Neural cell (in vitro differentiated cells): ENCODE measurements around the gene RBM33. TPM values are rescaled to one million over a fixed set of nuclear protein-coding genes. Genes with fewer than 3 reads are reported as not detected.

Experiments used
- H2AFZ ChIP-seq: fragments of 200-600, 300-800 bp; sonication (generic), shearing (Covaris generic); 2 replicates; pipeline ENCODE4 v1.6.0; 2014; ENCODE audit warnings: low read depth, mild to moderate bottlenecking, antibody characterized with exemption, low read length, moderate library complexity
- H3F3A ChIP-seq: fragments of 200-600 bp; shearing (Covaris generic); 2 replicates; pipeline ENCODE4 v1.6.1; 2016; ENCODE audit warnings: mild to moderate bottlenecking, moderate library complexity, mixed read lengths, antibody characterized with exemption, low read length; ENCODE audit not compliant: insufficient read depth, poor library complexity, severe bottlenecking
- H3K27ac ChIP-seq: fragments of 200-600, 300-800 bp; sonication (generic), shearing (Covaris generic); 2 replicates; pipeline ENCODE4 v1.5.1; 2014; ENCODE audit warnings: mild to moderate bottlenecking, low read length, moderate library complexity
- H3K27me3 ChIP-seq: fragments of 300-800, 200-600 bp; sonication (generic), shearing (Covaris generic); 2 replicates; pipeline ENCODE4 v1.6.0; 2014; ENCODE audit warnings: mild to moderate bottlenecking, low read depth, low read length, moderate library complexity; ENCODE audit not compliant: insufficient read depth
- H3K36me3 ChIP-seq: fragments of 300-800, 200-600 bp; sonication (generic), shearing (Covaris generic); 2 replicates; pipeline ENCODE4 v1.5.1; 2014; ENCODE audit warnings: mild to moderate bottlenecking, antibody characterized with exemption, low read length, moderate library complexity; ENCODE audit not compliant: insufficient read depth
- H3K4me2 ChIP-seq: fragments of 300-800, 200-600 bp; sonication (generic), shearing (Covaris generic); 2 replicates; pipeline ENCODE4 v1.6.0; 2014; ENCODE audit warnings: mild to moderate bottlenecking, low read length
- H3K4me3 ChIP-seq: fragments of 300-800, 200-600 bp; sonication (generic), shearing (Covaris generic); 2 replicates; pipeline ENCODE4 v1.5.1; 2014; ENCODE audit warnings: mild to moderate bottlenecking, low read length, moderate library complexity
- H3K79me2 ChIP-seq: fragments of 200-600 bp; shearing (Covaris generic); replicated peaks from 2 replicates; pipeline ENCODE4 v1.6.0; 2014; ENCODE audit warnings: mild to moderate bottlenecking, low read length, moderate library complexity; ENCODE audit not compliant: insufficient read depth
- H3K9ac ChIP-seq: fragments of 300-800, 200-600 bp; sonication (generic), shearing (Covaris generic); 2 replicates; pipeline ENCODE4 v1.6.1; 2016; ENCODE audit warnings: mild to moderate bottlenecking, low read length, mixed read lengths
- H3K9me2 ChIP-seq: fragments of 200-600 bp; shearing (Covaris generic); 2 replicates; pipeline ENCODE4 v1.6.1; 2016; ENCODE audit warnings: mild to moderate bottlenecking, low read length, mixed read lengths; ENCODE audit not compliant: insufficient read depth
- H3K9me3 ChIP-seq: fragments of 200-600, 300-800 bp; sonication (generic), shearing (Covaris generic); 2 replicates; pipeline ENCODE4 v1.6.1; 2016; ENCODE audit warnings: mild to moderate bottlenecking, mixed run types, low read length, moderate library complexity, mixed read lengths
- H4K20me1 ChIP-seq: fragments of 200-600 bp; shearing (Covaris generic); 2 replicates; pipeline ENCODE4 v1.6.1; 2016; ENCODE audit warnings: mild to moderate bottlenecking, mixed run types; ENCODE audit not compliant: insufficient read depth
- EP300 ChIP-seq: fragments of 450-650 bp; conservative IDR thresholded peaks from 2 replicates; pipeline ENCODE4 v1.6.1; 2014; ENCODE audit warnings: antibody characterized with exemption, mild to moderate bottlenecking, moderate library complexity; ENCODE audit not compliant: poor library complexity, severe bottlenecking
- EZH2 ChIP-seq: fragments of 200-600, 300-800 bp; shearing (Covaris generic), sonication (generic); IDR thresholded peaks from 2 replicates; pipeline ENCODE4 v1.6.1; 2014; ENCODE audit warnings: antibody characterized with exemption, low read length, borderline replicate concordance, mild to moderate bottlenecking; ENCODE audit not compliant: insufficient read depth, poor library complexity, severe bottlenecking
- MXI1 ChIP-seq: fragments of 450-650 bp; conservative IDR thresholded peaks from 2 replicates; pipeline ENCODE4 v1.6.1; 2014; ENCODE audit warnings: antibody characterized with exemption, mild to moderate bottlenecking; ENCODE audit not compliant: poor library complexity, severe bottlenecking
- POLR2AphosphoS5 ChIP-seq: IDR thresholded peaks from 2 replicates; pipeline ENCODE4 v1.6.1; 2012
- RAD21 ChIP-seq: fragments of 450-650 bp; conservative IDR thresholded peaks from 2 replicates; pipeline ENCODE4 v1.6.1; 2014; ENCODE audit warnings: antibody characterized with exemption, mild to moderate bottlenecking, moderate library complexity
- SMC3 ChIP-seq: fragments of 450-650 bp; conservative IDR thresholded peaks from 2 replicates; pipeline ENCODE4 v1.6.1; 2014; ENCODE audit warnings: antibody characterized with exemption, mild to moderate bottlenecking, moderate library complexity; ENCODE audit not compliant: poor library complexity
- TAF1 ChIP-seq: IDR thresholded peaks from 2 replicates; pipeline ENCODE4 v1.6.1; 2012; ENCODE audit warnings: low read depth
- polyA plus RNA-seq: library from polyadenylated mRNA; depleted of rRNA; stranded (reverse); fragments of >200 nt; gene quantifications from 2 replicates; pipeline ENCODE4 v1.2.3, GENCODE V29; 2014
- TF ChIP-seq, protein P1 (sequence below): fragments of 450-650 bp; IDR thresholded peaks from 2 replicates; pipeline ENCODE4 v1.5.1; 2014; ENCODE audit warnings: antibody characterized with exemption, mild to moderate bottlenecking, moderate library complexity; ENCODE audit not compliant: poor library complexity, severe bottlenecking

Gene RBM33
- polyA plus RNA-seq, 1 donor from 2014 or later: 53.2 TPM

GRCh38 chr7:155804897-155805825 lies 160.7 kb downstream of the RBM33 start:
- peaks cover 98% of the 10 kb centered on the region for H3K27me3 ChIP-seq
- H3K4me3 ChIP-seq: peak overlapping the region; percentile 69
- H3K27ac ChIP-seq: no peak overlapping the region
- H3K36me3 ChIP-seq: no peaks in the 10 kb centered on the region
- H2AFZ ChIP-seq: no peak overlapping the region
- peak overlapping the region; percentile 48 for H3K9ac ChIP-seq
- TF ChIP-seq RAD21 (peak; percentile 91), MXI1 (peak; percentile 41), SMC3 (peak; percentile 90), POLR2AphosphoS5 (no peak), EP300 (no peak), EZH2 (no peak)
- TF ChIP-seq, protein P1, sequence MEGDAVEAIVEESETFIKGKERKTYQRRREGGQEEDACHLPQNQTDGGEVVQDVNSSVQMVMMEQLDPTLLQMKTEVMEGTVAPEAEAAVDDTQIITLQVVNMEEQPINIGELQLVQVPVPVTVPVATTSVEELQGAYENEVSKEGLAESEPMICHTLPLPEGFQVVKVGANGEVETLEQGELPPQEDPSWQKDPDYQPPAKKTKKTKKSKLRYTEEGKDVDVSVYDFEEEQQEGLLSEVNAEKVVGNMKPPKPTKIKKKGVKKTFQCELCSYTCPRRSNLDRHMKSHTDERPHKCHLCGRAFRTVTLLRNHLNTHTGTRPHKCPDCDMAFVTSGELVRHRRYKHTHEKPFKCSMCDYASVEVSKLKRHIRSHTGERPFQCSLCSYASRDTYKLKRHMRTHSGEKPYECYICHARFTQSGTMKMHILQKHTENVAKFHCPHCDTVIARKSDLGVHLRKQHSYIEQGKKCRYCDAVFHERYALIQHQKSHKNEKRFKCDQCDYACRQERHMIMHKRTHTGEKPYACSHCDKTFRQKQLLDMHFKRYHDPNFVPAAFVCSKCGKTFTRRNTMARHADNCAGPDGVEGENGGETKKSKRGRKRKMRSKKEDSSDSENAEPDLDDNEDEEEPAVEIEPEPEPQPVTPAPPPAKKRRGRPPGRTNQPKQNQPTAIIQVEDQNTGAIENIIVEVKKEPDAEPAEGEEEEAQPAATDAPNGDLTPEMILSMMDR: peak; percentile 80
- no peaks in the 10 kb centered on the region for H3K79me2 ChIP-seq
- H3K4me2 ChIP-seq: peak overlapping the region; percentile 60
- no peaks in the 10 kb centered on the region for H3K9me3 ChIP-seq
- H3F3A ChIP-seq: no peaks in the 10 kb centered on the region
- no peaks in the 10 kb centered on the region for H4K20me1 ChIP-seq
- H3K9me2 ChIP-seq: no peaks in the 10 kb centered on the region

GRCh38 chr7:155805826-155806095 lies 161.3 kb downstream of the RBM33 start:
- Histone ChIP-seq H3K9me2 (no peaks in the 10 kb centered on the region), H3K79me2 (no peaks in the 10 kb centered on the region), H3K4me2 (peak overlapping the region; percentile 60), H3F3A (no peaks in the 10 kb centered on the region), H3K36me3 (no peaks in the 10 kb centered on the region), H3K9me3 (no peaks in the 10 kb centered on the region), H3K27ac (no peak overlapping the region), H2AFZ (no peak overlapping the region), H3K9ac (peak overlapping the region; percentile 48), H3K4me3 (peak overlapping the region; percentile 69), H4K20me1 (no peaks in the 10 kb centered on the region), H3K27me3 (peaks cover 98% of the 10 kb centered on the region)
- TF ChIP-seq EP300 (no peak), RAD21 (no peak), MXI1 (no peak), SMC3 (no peak), EZH2 (no peak), POLR2AphosphoS5 (no peak), TAF1 (no peak)
- TF ChIP-seq, protein P1: no peak
